Measurements from ENCODE around the gene ITGAE. TPM values are rescaled to one million over a fixed set of nuclear protein-coding genes. Genes with fewer than 3 reads are reported as not detected.
A peak's percentile ranks its signal among the peaks of the same experiment; 100 is the strongest.

Gene ITGAE
- total RNA-seq, 1 donor from 2014 or later = 17.1 TPM

GRCh38 chr17:3683054-3683511 is 117.9 kb downstream of the ITGAE start:
- FAIRE-seq (no peak), DNase-seq (ENCODE audit: low read depth) (no peak)
- Histone ChIP-seq H3K4me3 (ENCODE audit: low read depth, low read length) (no peak overlapping the region), H3K36me3 (ENCODE audit: control insufficient read depth, insufficient read depth, low read length) (no peaks in the 10 kb centered on the region), H3K27me3 (ENCODE audit: control insufficient read depth, insufficient read depth, low read length) (peaks cover 4% of the 10 kb centered on the region)
- TF ChIP-seq, protein P1, sequence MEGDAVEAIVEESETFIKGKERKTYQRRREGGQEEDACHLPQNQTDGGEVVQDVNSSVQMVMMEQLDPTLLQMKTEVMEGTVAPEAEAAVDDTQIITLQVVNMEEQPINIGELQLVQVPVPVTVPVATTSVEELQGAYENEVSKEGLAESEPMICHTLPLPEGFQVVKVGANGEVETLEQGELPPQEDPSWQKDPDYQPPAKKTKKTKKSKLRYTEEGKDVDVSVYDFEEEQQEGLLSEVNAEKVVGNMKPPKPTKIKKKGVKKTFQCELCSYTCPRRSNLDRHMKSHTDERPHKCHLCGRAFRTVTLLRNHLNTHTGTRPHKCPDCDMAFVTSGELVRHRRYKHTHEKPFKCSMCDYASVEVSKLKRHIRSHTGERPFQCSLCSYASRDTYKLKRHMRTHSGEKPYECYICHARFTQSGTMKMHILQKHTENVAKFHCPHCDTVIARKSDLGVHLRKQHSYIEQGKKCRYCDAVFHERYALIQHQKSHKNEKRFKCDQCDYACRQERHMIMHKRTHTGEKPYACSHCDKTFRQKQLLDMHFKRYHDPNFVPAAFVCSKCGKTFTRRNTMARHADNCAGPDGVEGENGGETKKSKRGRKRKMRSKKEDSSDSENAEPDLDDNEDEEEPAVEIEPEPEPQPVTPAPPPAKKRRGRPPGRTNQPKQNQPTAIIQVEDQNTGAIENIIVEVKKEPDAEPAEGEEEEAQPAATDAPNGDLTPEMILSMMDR (IDR thresholded peaks at IDR 0.05; ENCODE audit: insufficient read depth, low read length, severe bottlenecking) = peak; percentile 96

DNA sequence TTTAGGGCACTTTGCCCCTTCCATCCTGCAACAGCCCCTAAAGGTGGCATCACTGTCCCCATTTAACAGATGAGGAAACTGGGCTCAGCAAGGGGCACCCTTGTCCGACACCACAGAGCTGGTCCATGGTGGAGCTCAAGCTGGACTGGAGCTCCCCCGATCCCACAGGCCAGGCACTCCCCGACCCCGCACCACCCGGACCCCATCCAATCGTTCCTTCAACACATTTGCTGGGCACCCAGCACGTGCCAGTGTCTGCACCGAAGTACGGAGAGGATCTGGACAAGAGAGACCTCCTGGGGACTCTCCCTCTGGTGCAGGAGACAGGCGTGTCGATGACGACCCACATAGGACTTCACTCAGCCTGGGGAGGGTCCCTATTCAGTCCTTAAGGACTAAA is 119.0 kb downstream of the ITGAE start:
- DNase-seq (ENCODE audit: low read depth) (no peak), FAIRE-seq (no peak)
- no peak overlapping the region for H3K4me3 ChIP-seq (ENCODE audit: low read depth, low read length)
- no peaks in the 10 kb centered on the region for H3K36me3 ChIP-seq (ENCODE audit: control insufficient read depth, insufficient read depth, low read length)
- peaks cover 3% of the 10 kb centered on the region for H3K27me3 ChIP-seq (ENCODE audit: control insufficient read depth, insufficient read depth, low read length)
- TF ChIP-seq, protein P1 (IDR thresholded peaks at IDR 0.05; ENCODE audit: insufficient read depth, low read length, severe bottlenecking) = no peak

DNA sequence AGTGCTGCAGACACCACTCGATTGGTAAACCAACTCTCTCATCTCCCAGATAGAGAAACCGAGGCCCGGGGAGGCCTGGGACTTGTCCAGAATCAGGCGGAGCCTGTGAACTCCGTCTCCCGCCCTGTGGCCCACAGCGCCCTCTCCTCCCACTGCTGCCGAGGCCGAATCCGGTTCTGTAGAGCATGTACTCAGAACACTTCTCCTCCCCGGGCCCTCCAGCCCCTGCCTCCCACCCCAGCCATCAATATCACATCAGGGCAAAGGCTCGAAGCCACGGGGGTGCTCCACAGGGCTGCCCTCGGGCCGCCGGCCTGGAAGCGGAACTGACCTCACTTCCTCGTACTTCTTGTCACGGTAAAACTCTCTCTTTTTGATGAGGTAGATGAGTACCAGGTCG is 119.4 kb downstream of the ITGAE start:
- TF ChIP-seq, protein P1 (IDR thresholded peaks at IDR 0.05; ENCODE audit: insufficient read depth, low read length, severe bottlenecking) = no peak
- FAIRE-seq = no peak
- no peaks in the 10 kb centered on the region for H3K36me3 ChIP-seq (ENCODE audit: control insufficient read depth, insufficient read depth, low read length)
- H3K27me3 ChIP-seq (ENCODE audit: control insufficient read depth, insufficient read depth, low read length) = peaks cover 3% of the 10 kb centered on the region
- no peak overlapping the region for H3K4me3 ChIP-seq (ENCODE audit: low read depth, low read length)
- no peak for DNase-seq (ENCODE audit: low read depth)

DNA sequence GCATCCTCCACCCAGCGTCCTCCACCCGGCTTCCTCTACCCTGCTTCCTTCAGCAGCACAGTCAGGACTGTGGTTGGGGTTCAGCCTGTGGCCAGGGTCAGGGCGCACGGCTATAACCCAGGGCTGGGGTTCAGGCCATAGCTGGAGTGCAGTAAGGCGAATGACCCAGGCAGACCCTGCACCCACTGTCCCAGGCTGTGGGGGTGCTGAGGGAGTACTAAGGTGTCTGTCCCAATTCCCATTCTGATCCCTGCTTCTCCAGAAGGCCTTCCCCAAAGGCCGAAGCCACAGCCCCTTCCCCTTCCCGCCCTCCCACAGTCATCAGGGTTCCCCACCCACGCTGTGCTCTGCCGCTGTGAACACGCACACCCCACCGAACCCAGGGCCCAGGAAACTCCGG is 119.9 kb downstream of the ITGAE start:
- H3K36me3 ChIP-seq (ENCODE audit: control insufficient read depth, insufficient read depth, low read length) = no peaks in the 10 kb centered on the region
- H3K27me3 ChIP-seq (ENCODE audit: control insufficient read depth, insufficient read depth, low read length) = peaks cover 3% of the 10 kb centered on the region
- no peak for DNase-seq (ENCODE audit: low read depth)
- no peak for FAIRE-seq
- TF ChIP-seq, protein P1 (IDR thresholded peaks at IDR 0.05; ENCODE audit: insufficient read depth, low read length, severe bottlenecking) = no peak
- H3K4me3 ChIP-seq (ENCODE audit: low read depth, low read length) = no peak overlapping the region

DNA sequence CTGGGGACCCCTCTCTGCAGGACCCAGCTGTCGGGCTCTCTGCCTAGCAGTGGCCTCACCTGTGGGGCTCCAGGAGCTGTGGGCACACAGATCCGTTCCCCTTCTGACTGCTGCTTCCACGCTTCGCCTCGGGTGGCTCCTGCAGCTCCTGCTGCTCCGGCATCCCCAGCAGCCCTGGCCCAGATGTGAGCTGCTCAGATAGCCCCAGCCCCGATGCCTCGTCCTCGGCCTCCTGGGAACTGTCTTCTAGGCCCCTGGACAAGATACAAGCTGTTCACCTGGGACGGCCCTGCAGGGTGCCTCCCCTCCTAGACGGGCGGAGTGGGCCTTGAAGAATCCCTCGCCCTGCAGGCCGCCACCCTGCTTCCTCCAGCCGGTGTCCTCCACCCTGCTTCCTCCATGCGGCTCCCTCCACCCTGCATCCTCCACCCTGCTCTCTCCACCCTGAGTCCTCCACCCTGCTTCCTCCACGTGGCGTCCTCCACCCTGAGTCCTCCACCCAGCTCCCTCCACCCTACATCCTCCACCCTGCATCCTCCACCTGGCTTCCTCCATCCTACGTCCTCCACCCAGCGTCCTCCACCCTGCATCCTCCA is 121.4 kb downstream of the ITGAE start:
- DNase-seq (ENCODE audit: low read depth) (no peak), FAIRE-seq (no peak)
- Histone ChIP-seq H3K36me3 (ENCODE audit: control insufficient read depth, insufficient read depth, low read length) (no peaks in the 10 kb centered on the region), H3K27me3 (ENCODE audit: control insufficient read depth, insufficient read depth, low read length) (no peaks in the 10 kb centered on the region), H3K4me3 (ENCODE audit: low read depth, low read length) (no peak overlapping the region)
- TF ChIP-seq, protein P1 (IDR thresholded peaks at IDR 0.05; ENCODE audit: insufficient read depth, low read length, severe bottlenecking) = no peak

All from bronchial epithelial cell (primary cell).